HCT116 (cell line): Measurements from ENCODE around the gene PLEKHA6.

Experiments used
- EZH2 ChIP-seq: fragments of 200-600 bp; sonication (generic); IDR thresholded peaks from 2 replicates; pipeline ENCODE4 v1.6.1; 2017; ENCODE audit warnings: antibody characterized with exemption, mixed run types
- EZH2phosphoT487 ChIP-seq: fragments of 200-600 bp; IDR thresholded peaks from 2 replicates; pipeline ENCODE4 v1.6.1; 2018; ENCODE audit warnings: antibody characterized with exemption, borderline replicate concordance
- POLR2AphosphoS5 ChIP-seq: IDR thresholded peaks from 2 replicates; pipeline ENCODE4 v1.6.1; 2011; ENCODE audit warnings: mild to moderate bottlenecking, low read depth, low read length, moderate library complexity
- RAD21 ChIP-seq: IDR thresholded peaks from 2 replicates; pipeline ENCODE4 v1.6.1; 2012; ENCODE audit warnings: low read depth, mild to moderate bottlenecking
- REST ChIP-seq: IDR thresholded peaks from 2 replicates; pipeline ENCODE4 v1.6.1; 2012; ENCODE audit warnings: low read depth
- YY1 ChIP-seq: IDR thresholded peaks from 2 replicates; pipeline ENCODE4 v1.6.1; 2011; ENCODE audit warnings: low read length, low read depth, moderate library complexity, mild to moderate bottlenecking; ENCODE audit not compliant: insufficient replicate concordance; ENCODE audit errors: extremely low read depth
- TF ChIP-seq, protein P1 (sequence below): IDR thresholded peaks from 2 replicates; pipeline ENCODE4 v1.6.1; 2012
- TF ChIP-seq, protein P2 (sequence below), 3 experiments: fragments of 200-600 bp in 1 of 3; sonication (generic) in 1 of 3; IDR thresholded peaks in 2 of 3; conservative IDR thresholded peaks in 1 of 3; 2 replicates each; pipeline ENCODE4 v1.5.1; 2012 to 2017; ENCODE audit warnings: low read depth in 2 of 3, low read length in 2 of 3, antibody characterized with exemption in 1 of 3, borderline replicate concordance in 1 of 3, control low read depth in 1 of 3, mild to moderate bottlenecking in 1 of 3, mixed read lengths in 1 of 3, mixed run types in 1 of 3, moderate library complexity in 1 of 3; ENCODE audit not compliant: insufficient read depth in 1 of 3

GRCh38 chr1:204349602-204350001, 10.1 kb downstream of the PLEKHA6 start:
- TF ChIP-seq, protein P1, sequence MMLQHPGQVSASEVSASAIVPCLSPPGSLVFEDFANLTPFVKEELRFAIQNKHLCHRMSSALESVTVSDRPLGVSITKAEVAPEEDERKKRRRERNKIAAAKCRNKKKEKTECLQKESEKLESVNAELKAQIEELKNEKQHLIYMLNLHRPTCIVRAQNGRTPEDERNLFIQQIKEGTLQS: no peak
- TF ChIP-seq, protein P2, sequence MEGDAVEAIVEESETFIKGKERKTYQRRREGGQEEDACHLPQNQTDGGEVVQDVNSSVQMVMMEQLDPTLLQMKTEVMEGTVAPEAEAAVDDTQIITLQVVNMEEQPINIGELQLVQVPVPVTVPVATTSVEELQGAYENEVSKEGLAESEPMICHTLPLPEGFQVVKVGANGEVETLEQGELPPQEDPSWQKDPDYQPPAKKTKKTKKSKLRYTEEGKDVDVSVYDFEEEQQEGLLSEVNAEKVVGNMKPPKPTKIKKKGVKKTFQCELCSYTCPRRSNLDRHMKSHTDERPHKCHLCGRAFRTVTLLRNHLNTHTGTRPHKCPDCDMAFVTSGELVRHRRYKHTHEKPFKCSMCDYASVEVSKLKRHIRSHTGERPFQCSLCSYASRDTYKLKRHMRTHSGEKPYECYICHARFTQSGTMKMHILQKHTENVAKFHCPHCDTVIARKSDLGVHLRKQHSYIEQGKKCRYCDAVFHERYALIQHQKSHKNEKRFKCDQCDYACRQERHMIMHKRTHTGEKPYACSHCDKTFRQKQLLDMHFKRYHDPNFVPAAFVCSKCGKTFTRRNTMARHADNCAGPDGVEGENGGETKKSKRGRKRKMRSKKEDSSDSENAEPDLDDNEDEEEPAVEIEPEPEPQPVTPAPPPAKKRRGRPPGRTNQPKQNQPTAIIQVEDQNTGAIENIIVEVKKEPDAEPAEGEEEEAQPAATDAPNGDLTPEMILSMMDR (IDR thresholded peaks at IDR 0.05 in 2 of 3, conservative IDR thresholded peaks at IDR 0.05 in 1 of 3; ENCODE audit: borderline replicate concordance in 1 of 3, insufficient read depth in 1 of 3, low read depth in 2 of 3, low read length in 2 of 3): no peak
- TF ChIP-seq POLR2AphosphoS5: no peak
- TF ChIP-seq REST: no peak
- no peak for TF ChIP-seq RAD21
- TF ChIP-seq YY1: no peak
- no peak for TF ChIP-seq EZH2phosphoT487
- TF ChIP-seq EZH2: no peak
